HuH-7 (cell line): ENCODE results near the gene COQ3.
A peak's percentile ranks its signal among the peaks of the same experiment; 100 is the strongest.

Source experiments
- DNase-seq: peaks from one replicate; pipeline ENCODE4 v3.0.0; 2011; ENCODE audit warnings: low spot score

The COQ3 gene

GRCh38 chr6:99331531-99331930 is 62.5 kb downstream of the COQ3 start:
- DNase-seq, result no peak

- peak; percentile 61 for DNase-seq
Observed at GRCh38 chr6:99330159-99330558, 63.8 kb downstream of the COQ3 start.

DNA sequence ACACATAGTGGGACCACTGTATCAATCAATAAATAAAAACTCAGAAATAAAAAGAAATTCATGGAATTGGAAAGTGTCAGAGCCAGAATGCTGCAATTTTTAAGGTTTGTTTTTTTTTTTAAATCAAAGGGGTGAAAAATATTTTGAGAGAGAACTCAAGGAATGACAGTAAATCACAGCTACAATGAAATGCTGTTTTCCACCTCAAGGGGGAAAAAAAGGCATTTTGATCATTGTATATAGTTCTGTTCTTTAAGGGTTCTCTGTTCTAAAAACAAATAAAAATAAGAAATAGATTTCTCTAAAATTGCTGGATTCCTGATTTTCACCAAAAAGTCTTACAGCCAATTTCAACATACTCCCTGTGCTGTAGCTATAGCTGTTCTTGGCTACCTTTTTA is 69.0 kb downstream of the COQ3 start:
- DNase-seq, result no peak
